BJ (cell line): ENCODE measurements around the gene ITSN1. TPM values are rescaled to one million over a fixed set of nuclear protein-coding genes. Genes with fewer than 3 reads are reported as not detected.

Experiments
- CTCF ChIA-PET: fragments of 350-600 bp; formaldehyde crosslinking; extraction: SDS; loops from one replicate; lab custom pipeline; 2021; ENCODE audit warnings: antibody characterized with exemption, inconsistent platforms; lab: Yijun Ruan, JAX
- POLR2A ChIA-PET: fragments of 300-600 bp; sonication (Branson Sonifier 250); formaldehyde crosslinking; extraction: SDS; loops from one replicate; lab custom pipeline; 2021; ENCODE audit warnings: antibody characterized with exemption; lab: Charles Lee
- DNase-seq: peaks from one replicate; pipeline ENCODE4 v3.0.0-alpha.2; 2011; ENCODE audit warnings: low read depth
- H3K27me3 ChIP-seq: 2 replicates; pipeline ENCODE4 v1.6.0; 2011; ENCODE audit warnings: low read length; ENCODE audit not compliant: control insufficient read depth, insufficient read depth
- H3K36me3 ChIP-seq: 2 replicates; pipeline ENCODE4 v1.5.1; 2011; ENCODE audit warnings: low read length; ENCODE audit not compliant: control insufficient read depth, insufficient read depth
- H3K4me3 ChIP-seq: 2 replicates; pipeline ENCODE4 v1.5.1; 2011; ENCODE audit warnings: low read depth, mild to moderate bottlenecking, control low read depth, low read length
- polyA plus RNA-seq: library from polyadenylated mRNA; depleted of rRNA; stranded (reverse); fragments of >200 nt; gene quantifications from 2 replicates; pipeline ENCODE4 v1.2.3, GENCODE V29; 2011
- TF ChIP-seq, protein P1 (sequence below): IDR thresholded peaks from 2 replicates; pipeline ENCODE4 v1.5.1; 2011; ENCODE audit warnings: low read depth, mild to moderate bottlenecking, control low read depth, inconsistent platforms, low read length, moderate library complexity; ENCODE audit not compliant: insufficient read depth

The ITSN1 gene
- polyA plus RNA-seq, 1 experiment, result 68.4 TPM

- Histone ChIP-seq H3K27me3 (no peaks in the 10 kb centered on the region), H3K36me3 (peaks cover 1% of the 10 kb centered on the region), H3K4me3 (no peak overlapping the region)
- ChIA-PET CTCF (interaction anchor here (1.0 to 2.9 kb wide), 2 partner anchors 51 to 510 kb away, joined by 3 to 10 read pairs; no protein-coding TSS in a partner anchor), POLR2A (interaction anchor here (1.0 kb wide), 1 partner anchor 52 kb away, joined by 3 read pairs; no protein-coding TSS in a partner anchor)
- TF ChIP-seq, protein P1, sequence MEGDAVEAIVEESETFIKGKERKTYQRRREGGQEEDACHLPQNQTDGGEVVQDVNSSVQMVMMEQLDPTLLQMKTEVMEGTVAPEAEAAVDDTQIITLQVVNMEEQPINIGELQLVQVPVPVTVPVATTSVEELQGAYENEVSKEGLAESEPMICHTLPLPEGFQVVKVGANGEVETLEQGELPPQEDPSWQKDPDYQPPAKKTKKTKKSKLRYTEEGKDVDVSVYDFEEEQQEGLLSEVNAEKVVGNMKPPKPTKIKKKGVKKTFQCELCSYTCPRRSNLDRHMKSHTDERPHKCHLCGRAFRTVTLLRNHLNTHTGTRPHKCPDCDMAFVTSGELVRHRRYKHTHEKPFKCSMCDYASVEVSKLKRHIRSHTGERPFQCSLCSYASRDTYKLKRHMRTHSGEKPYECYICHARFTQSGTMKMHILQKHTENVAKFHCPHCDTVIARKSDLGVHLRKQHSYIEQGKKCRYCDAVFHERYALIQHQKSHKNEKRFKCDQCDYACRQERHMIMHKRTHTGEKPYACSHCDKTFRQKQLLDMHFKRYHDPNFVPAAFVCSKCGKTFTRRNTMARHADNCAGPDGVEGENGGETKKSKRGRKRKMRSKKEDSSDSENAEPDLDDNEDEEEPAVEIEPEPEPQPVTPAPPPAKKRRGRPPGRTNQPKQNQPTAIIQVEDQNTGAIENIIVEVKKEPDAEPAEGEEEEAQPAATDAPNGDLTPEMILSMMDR, result no peak
- DNase-seq, result no peak
These were observed 200.9 kb downstream of the ITSN1 start for GRCh38 chr21:33843216-33843615.

DNA sequence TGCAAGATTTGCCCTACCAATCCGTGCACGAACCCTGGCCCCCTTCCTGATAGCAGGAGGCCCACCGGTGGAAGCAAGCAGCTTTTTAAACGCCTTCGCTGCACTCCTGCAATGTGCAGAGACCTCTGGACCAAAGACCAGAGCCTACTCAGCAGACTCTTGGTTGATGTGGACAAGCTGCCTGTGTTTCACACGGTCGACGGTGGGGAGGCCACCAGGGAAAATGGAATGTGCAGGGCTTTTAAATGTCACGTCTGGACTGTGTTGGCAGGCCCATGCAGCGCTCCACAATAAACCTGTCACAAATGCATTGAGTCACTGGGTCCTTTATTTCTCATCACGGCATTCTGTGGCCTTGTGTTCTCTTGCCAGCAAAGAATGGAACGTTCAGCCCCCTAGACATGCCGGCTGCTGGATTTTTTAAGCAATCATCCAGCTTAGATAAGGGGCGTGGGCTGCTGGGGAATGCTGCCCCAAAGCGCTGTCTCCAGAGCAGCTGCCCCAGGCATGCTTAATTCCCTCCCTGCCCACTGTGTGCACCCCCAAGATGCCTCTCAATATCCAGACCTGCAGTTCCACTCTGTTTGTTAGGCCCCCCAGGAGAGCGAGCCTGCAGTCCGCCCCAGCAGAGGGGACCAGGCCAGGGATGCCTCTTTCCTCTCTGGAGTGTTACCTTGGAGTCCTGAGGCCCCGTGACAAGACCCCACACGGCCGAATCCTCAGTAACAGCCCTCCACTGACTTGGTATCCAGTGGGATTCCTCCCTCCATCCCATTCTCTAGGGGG, 202.0 kb downstream of the ITSN1 start:
- Histone ChIP-seq H3K4me3 (no peak overlapping the region), H3K27me3 (no peaks in the 10 kb centered on the region), H3K36me3 (peaks cover 1% of the 10 kb centered on the region; the same call in 1 of the 2 replicates)
- peak; percentile 84 for DNase-seq
- ChIA-PET CTCF (interaction anchor here (0.5 to 2.9 kb wide), 4 partner anchors 33 to 509 kb away, joined by 3 to 10 read pairs (median 3); no protein-coding TSS in a partner anchor), POLR2A (interaction anchor here (1.0 kb wide), 2 partner anchors 51 to 64 kb away, joined by 3 to 4 read pairs; no protein-coding TSS in a partner anchor)
- TF ChIP-seq, protein P1, result no peak

GRCh38 chr21:33844890-33845205, 202.5 kb downstream of the ITSN1 start:
- Histone ChIP-seq H3K4me3 (no peak overlapping the region), H3K36me3 (no peaks in the 10 kb centered on the region), H3K27me3 (no peaks in the 10 kb centered on the region)
- CTCF ChIA-PET, result no interaction called here
- POLR2A ChIA-PET, result interaction anchor here (1.0 kb wide), 1 partner anchor 64 kb away, joined by 4 read pairs; no protein-coding TSS in a partner anchor
- DNase-seq, result no peak
- TF ChIP-seq, protein P1, result no peak

- POLR2A ChIA-PET, result interaction anchor here (0.7 kb wide), 1 partner anchor 285 kb away, joined by 3 read pairs; no protein-coding TSS in a partner anchor
- CTCF ChIA-PET, result no interaction called here
- H3K27me3 ChIP-seq, result no peaks in the 10 kb centered on the region
- H3K4me3 ChIP-seq, result no peak overlapping the region
- no peak for DNase-seq
- TF ChIP-seq, protein P1, result no peak
- H3K36me3 ChIP-seq, result no peaks in the 10 kb centered on the region
These were observed 203.8 kb downstream of the ITSN1 start for GRCh38 chr21:33846141-33846540.

GRCh38 chr21:33847588-33848248, 205.4 kb downstream of the ITSN1 start:
- CTCF ChIA-PET, result interaction anchor here (1.1 kb wide), 1 partner anchor 18 kb away, joined by 4 read pairs; no protein-coding TSS in a partner anchor

More at GRCh38 chr21:33847588-33848248, 205.4 kb downstream of the ITSN1 start:
- no peak for DNase-seq
- Histone ChIP-seq H3K4me3 (no peak overlapping the region), H3K36me3 (no peaks in the 10 kb centered on the region), H3K27me3 (no peaks in the 10 kb centered on the region)
- TF ChIP-seq, protein P1, result no peak
- POLR2A ChIA-PET, result no interaction called here
